ENCODE results near the gene PLEKHH1. TPM values are rescaled to one million over a fixed set of nuclear protein-coding genes. Genes with fewer than 3 reads are reported as not detected.

Gene PLEKHH1
- total and polyA plus RNA-seq, 2 of the 8 experiments (the other 6 are each of a cell fraction or from before 2014, with no cell fraction given), result 28.3 to 33.3 TPM

DNA sequence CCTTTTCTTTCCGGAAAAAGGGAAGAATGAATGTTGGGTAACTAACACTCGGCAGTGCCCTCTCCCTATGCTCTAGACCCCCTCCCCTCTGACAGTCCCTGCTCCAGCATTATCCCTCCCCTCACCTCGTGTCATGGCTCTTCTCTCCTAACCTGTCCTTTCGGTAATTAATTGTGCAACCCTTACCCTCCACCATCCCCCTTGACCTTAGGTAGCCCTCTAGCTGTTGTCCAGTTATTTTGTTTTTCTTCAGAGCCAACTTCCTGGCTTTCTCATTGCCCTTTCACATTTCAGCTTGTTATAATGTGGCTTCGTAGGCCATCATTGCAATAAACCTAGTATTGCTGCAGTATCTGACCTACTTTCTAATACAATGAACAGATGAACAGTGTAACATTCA lies 97.8 kb downstream of the PLEKHH1 start:
- Histone ChIP-seq H3K79me2 (ENCODE audit: control insufficient read depth in 1 of 2, insufficient read depth in 2 of 2, low read length in 2 of 2) (no peaks in the 10 kb centered on the region), H3K14ac (ENCODE audit: insufficient read length) (no peak overlapping the region), H4K5ac (ENCODE audit: insufficient read length, low read depth, low read length) (no peak overlapping the region), H3K4me2 (ENCODE audit: insufficient read depth in 1 of 2, low read depth in 2 of 2, low read length in 2 of 2) (no peak overlapping the region), H3K9me3 (ENCODE audit: insufficient read depth in 2 of 2, low read depth in 1 of 2, low read length in 1 of 2) (no peaks in the 10 kb centered on the region), H4K8ac (ENCODE audit: extremely low read depth, insufficient read depth, low read length) (no peak overlapping the region), H2AK5ac (ENCODE audit: low read depth, low read length) (no peak overlapping the region), H4K20me1 (replicated peaks in 1 of 2; ENCODE audit: control insufficient read depth in 1 of 2, insufficient read depth in 2 of 2, low read length in 2 of 2) (peaks cover 0 to 3% of the 10 kb centered on the region in 2 experiments), H2BK20ac (ENCODE audit: low read length) (no peak overlapping the region), H3K56ac (replicated peaks; ENCODE audit: insufficient read length, low read depth, low read length) (no peak overlapping the region), H2BK15ac (ENCODE audit: low read length) (no peak overlapping the region), H3K4me3 (ENCODE audit: extremely low read depth in 1 of 4, insufficient read depth in 2 of 4, low read depth in 3 of 4, low read length in 4 of 4) (no peak overlapping the region), H3K79me1 (ENCODE audit: low read depth, low read length) (no peaks in the 10 kb centered on the region; the same call in 1 of the 2 replicates), H3K27me3 (replicated peaks in 1 of 4; ENCODE audit: control insufficient read depth in 3 of 4, extremely low read depth in 1 of 4, insufficient read depth in 3 of 4, low read length in 3 of 4) (no peaks in the 10 kb centered on the region), H2BK12ac (ENCODE audit: low read depth, low read length) (no peak overlapping the region), H3K4me1 (replicated peaks in 1 of 4; ENCODE audit: control insufficient read depth in 3 of 4, insufficient read depth in 4 of 4, low read length in 3 of 4) (no peaks in the 10 kb centered on the region), H2BK120ac (replicated peaks; ENCODE audit: low read depth, low read length) (no peak overlapping the region), H3K9ac (replicated peaks in 1 of 4; ENCODE audit: extremely low read depth in 1 of 4, low read depth in 3 of 4, low read length in 3 of 4) (no peak overlapping the region), H3K4ac (replicated peaks; ENCODE audit: insufficient read length, low read depth, low read length) (no peak overlapping the region), H2BK5ac (ENCODE audit: low read depth, low read length) (no peak overlapping the region), H3K23me2 (ENCODE audit: low read depth, low read length) (no peaks in the 10 kb centered on the region), H3K36me3 (ENCODE audit: control insufficient read depth in 2 of 4, insufficient read depth in 4 of 4, low read length in 3 of 4) (no peaks in the 10 kb centered on the region), H4K91ac (replicated peaks; ENCODE audit: insufficient read length, low read length) (no peak overlapping the region), H2AFZ (ENCODE audit: low read length) (no peak overlapping the region), H3K23ac (ENCODE audit: insufficient read length) (no peak overlapping the region), H3K18ac (ENCODE audit: extremely low read depth, low read length) (no peak overlapping the region), H3K27ac (ENCODE audit: low read depth, low read length) (no peak overlapping the region)
- CTCF ChIA-PET (ENCODE audit: partially characterized antibody), result interaction anchor here (0.9 to 1.5 kb wide), 6 partner anchors 9 to 203 kb away, joined by 3 to 5 read pairs (median 4); partner anchors contain the start of gene PIGH
- FAIRE-seq (no peak), DNase-seq (ENCODE audit: low read depth in 1 of 2, low spot score in 2 of 2) (no peak)
- 88% methylated on average over 5 of the region's 5 CpGs; no CpG with 5 or more reads in 1 of the 2 experiments for WGBS, 2 experiments (ENCODE audit: extremely low coverage in 1 of 2, insufficient coverage in 1 of 2, insufficient read length in 1 of 2, insufficient replicate concordance in 2 of 2, low coverage in 1 of 2, low lambda C conversion rate in 2 of 2, missing lambda C conversion rate in 1 of 2)
- POLR2A ChIA-PET (ENCODE audit: partially characterized antibody), result interaction anchor here (0.9 to 3.0 kb wide), 3 partner anchors 11 to 23 kb away, joined by 3 to 11 read pairs (median 3); partner anchors contain the start of gene ARG2
- no peak for TF ChIP-seq TCF12 (IDR thresholded peaks at IDR 0.05; ENCODE audit: low read depth, low read length)
- no peak for TF ChIP-seq RFX5 (IDR thresholded peaks at IDR 0.05; ENCODE audit: borderline replicate concordance, low read depth, low read length)
- no peak for TF ChIP-seq KDM5A (IDR thresholded peaks at IDR 0.05; ENCODE audit: low read length)
- no peak for TF ChIP-seq SP1 (IDR thresholded peaks at IDR 0.05; ENCODE audit: low read depth, low read length)
- no peak for TF ChIP-seq JUN (IDR thresholded peaks at IDR 0.05; ENCODE audit: low read depth, low read length)
- TF ChIP-seq, protein P1, sequence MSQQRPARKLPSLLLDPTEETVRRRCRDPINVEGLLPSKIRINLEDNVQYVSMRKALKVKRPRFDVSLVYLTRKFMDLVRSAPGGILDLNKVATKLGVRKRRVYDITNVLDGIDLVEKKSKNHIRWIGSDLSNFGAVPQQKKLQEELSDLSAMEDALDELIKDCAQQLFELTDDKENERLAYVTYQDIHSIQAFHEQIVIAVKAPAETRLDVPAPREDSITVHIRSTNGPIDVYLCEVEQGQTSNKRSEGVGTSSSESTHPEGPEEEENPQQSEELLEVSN (IDR thresholded peaks at IDR 0.05), result no peak
- no peak for TF ChIP-seq GABPA (IDR thresholded peaks at IDR 0.05; ENCODE audit: borderline replicate concordance, insufficient read depth, low read length)
